GM18951 (cell line): ENCODE data around the gene NEBL.

Source experiments
- POLR2A ChIP-seq: IDR thresholded peaks from 4 replicates; pipeline ENCODE4 v1.6.1; 2011; ENCODE audit warnings: mild to moderate bottlenecking; ENCODE audit not compliant: insufficient read length, insufficient read depth; ENCODE audit errors: extremely low read depth
- in situ Hi-C: fragments of 300-500 bp; cut with MboI; formaldehyde crosslinking; loops from one replicate; pipeline ENCODE4 v1.12.0; 2022; ENCODE audit warnings: low sequenced_read_pairs, mixed read lengths, inconsistent platforms; ENCODE audit not compliant: unreplicated experiment

Gene NEBL

DNA sequence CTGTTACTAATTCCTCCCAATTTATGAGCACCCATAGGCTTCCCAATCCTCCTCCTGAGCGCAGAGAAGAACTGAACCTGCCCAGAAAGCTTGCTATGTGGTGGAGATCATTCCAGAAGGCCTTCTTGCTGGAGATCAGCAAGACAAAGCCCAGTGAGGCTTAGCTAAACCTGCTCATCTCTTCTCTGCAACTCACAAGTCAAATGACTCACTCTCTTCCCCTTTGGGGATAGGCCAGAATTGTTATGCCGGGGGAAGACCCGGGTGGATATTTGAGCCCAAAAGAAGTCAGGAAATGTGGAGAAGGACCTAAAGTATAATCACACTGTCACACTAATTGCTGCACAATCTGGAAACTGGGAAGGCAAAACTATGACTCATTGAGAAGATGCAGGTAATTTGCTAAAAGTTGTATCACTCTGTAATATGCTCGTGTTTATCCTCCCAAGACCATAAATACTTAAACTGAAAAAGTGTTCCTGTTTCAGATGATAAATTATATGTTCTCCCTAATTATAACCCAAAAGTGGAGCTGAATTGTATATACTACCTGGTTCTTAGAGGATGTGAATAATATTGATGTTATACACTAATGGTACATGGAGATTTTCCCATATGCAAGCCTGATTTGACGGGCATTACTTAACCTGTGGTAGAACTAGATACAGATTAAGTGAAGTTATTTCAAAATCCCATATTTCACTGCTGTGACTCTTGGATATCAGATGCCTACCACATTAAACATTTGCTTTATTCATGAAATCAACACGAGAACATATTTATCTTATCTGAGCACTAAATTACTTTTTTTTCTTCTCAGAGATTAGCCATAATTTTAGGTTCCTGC, 6.4 kb downstream of the NEBL start:
- TF ChIP-seq POLR2A: no peak
- in situ Hi-C loops: no loop called here

DNA sequence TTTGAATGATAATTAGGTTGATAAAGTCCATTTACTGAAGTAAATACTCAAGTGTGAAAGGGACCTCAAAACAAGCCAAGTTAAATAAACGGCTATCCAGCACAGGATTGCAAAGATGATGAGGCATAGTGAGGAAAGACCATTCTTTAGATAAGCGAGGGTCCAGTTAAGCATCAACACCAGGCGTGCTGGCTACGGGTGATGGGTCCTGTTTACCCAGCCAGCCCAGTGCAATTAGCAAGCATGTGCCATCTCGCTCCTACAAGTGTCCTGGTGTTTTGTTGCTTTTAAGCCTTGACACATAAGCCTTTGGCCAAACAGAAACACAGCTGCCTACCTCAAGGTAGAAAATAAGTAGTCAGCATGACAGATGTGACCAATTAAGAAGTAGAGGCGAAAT, 7.1 kb downstream of the NEBL start:
- no peak for TF ChIP-seq POLR2A
- in situ Hi-C loops: no loop called here

GRCh38 chr10:20888620-20889330, 8.3 kb downstream of the NEBL start:
- in situ Hi-C loops: no loop called here
- no peak for TF ChIP-seq POLR2A

DNA sequence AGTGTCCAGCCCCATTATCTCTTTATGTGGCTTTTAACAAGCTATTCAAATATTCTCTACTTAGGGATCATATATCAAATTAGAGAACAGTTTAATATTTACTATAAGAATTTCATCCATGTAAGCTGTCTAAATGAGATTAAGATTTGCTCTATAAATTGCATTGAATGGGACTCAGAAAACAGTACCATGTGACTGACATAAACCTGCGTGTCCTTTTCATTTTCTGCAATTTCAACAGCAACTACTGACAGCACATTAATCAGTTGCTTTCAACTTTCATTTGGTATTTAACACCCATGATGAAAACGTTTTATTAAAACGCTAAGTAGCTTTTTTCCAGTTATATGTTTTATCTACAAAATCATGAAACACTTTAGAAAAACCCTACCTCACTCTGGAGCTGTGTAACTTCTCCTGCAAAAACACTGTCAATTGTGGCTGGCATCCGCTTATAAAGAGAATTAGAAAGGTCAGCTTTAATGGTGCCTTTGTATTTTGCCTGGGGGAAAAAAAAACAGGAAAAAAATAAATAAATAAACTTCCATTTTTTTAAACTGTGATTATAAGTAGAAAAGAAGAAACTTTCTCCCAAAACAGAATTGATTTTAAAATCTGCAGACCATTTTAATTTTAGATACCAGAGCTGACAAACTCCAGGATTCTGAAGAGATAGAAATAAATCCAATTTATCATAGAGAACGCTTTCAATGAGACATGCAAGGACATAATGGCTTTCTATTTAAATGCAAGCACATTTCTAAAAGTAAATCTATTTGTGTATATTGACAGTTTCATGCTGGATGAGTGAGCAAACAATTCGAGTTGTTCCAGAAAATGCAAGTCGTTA, 9.2 kb downstream of the NEBL start:
- TF ChIP-seq POLR2A: no peak
- in situ Hi-C loops: no loop called here

DNA sequence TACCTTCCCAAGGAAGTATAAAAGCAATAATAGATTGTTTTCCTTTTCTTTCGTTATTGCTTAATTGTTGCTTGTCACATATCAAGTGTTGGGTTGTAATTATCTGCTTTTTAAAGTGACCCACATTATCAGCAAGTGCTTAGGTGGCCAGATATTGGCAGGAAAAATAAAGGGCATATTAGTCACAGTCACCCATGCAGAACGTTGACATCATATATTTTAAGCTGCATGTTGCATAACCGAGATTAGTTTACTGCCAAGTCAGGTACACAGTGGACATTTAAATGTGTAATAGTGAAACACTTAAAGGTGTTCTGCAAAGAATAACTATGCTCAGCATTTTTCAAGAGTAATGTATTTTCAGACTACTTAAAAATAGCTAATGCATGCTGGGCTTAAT, 11.4 kb downstream of the NEBL start:
- in situ Hi-C loops: no loop called here
- no peak for TF ChIP-seq POLR2A

DNA sequence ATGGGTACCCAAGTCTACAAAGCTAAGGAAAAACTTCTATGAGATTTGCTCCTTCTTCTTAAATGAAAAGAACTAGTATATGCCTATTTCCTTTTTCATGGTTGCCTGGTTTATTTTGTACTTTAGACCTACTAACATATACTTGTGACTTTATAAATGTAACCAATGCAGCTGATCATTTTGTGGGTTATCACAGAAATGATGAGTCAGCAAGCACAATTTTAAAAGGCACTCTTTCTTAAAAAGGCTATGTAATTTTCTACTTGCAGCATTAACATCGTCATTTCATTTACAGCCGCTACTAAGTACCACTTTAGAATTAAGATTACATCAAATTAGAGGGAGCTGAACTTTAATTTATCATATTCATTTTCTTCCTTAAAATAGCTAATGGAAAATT, 13.6 kb downstream of the NEBL start:
- no peak for TF ChIP-seq POLR2A
- in situ Hi-C loops: no loop called here

DNA sequence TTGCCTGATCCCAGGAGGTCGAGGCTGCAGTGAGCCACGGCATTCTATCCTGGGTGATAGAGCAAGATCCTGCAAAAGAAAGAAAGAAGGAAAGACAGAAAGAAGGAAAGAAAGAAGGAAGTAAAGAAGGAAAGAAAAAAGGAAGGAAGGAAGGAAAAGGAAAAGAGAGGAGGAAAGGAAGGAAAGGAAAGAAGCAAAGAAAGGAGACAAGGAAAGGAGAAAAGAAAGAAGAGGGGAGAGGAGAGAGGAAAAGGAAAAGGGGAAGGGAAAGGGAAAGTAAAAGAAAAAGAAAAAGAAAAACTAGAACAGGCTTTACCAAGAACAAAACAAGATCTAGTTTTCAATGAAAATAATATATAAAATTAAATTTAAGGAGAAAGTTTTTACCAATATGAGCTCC, 15.0 kb downstream of the NEBL start:
- in situ Hi-C loops: no loop called here

GRCh38 chr10:20879136-20879535, 18.0 kb downstream of the NEBL start:
- in situ Hi-C loops: no loop called here
- TF ChIP-seq POLR2A: no peak

More for the DNA sequence above, 15.0 kb downstream of the NEBL start:
- no peak for TF ChIP-seq POLR2A

GRCh38 chr10:20877986-20878983, 18.8 kb downstream of the NEBL start:
- in situ Hi-C loops: no loop called here

DNA sequence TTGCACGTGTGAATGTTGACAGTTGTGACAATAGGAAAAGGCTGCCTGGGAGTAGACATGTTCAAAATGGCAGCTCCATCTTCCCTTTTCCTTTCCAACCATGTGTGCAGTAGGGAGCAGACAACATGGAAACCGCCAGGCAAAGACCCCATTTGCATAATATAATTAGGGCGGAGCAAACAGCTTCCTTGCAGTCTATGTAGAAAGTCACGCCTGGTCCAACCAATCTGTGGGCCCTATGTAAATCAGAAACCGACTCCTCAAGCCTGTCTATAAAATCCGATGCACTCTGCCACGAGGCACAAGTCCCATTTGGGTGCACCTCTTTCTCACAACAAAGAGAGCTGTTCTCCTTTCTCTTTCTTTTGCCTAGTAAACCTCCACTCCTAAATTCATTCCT, 19.6 kb downstream of the NEBL start:
- TF ChIP-seq POLR2A: no peak
- in situ Hi-C loops: no loop called here

More at GRCh38 chr10:20877986-20878983, 18.8 kb downstream of the NEBL start:
- no peak for TF ChIP-seq POLR2A

DNA sequence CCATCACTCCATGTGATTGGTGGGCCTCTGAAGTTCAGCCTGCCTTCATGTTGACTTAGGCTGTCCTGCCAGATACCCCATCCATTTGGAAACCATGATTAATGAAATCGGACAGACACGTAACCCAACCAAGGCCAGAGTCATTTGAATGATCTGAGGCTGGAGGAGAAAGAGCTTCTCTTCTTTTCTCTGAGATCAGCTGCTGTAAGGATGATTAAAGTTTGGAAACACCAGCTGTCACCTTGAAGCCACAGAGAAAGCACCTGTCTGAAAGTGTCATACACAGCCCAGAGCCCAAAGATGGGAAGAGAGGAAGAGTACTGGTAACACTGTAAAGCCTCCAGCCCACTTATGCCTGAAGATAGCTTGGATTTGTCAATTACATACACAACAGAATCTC, 22.9 kb downstream of the NEBL start:
- in situ Hi-C loops: loop anchor here (25.0 kb wide), 1 partner anchor 388 kb away; no protein-coding TSS in a partner anchor
- TF ChIP-seq POLR2A: no peak

- no peak for TF ChIP-seq POLR2A
- in situ Hi-C loops: loop anchor here (25.0 kb wide), 1 partner anchor 390 kb away; no protein-coding TSS in a partner anchor
Measured at GRCh38 chr10:20871970-20872369, 25.1 kb downstream of the NEBL start.

GRCh38 chr10:20870834-20871233, 26.3 kb downstream of the NEBL start:
- no peak for TF ChIP-seq POLR2A
- in situ Hi-C loops: loop anchor here (25.0 kb wide), 1 partner anchor 391 kb away; no protein-coding TSS in a partner anchor
